ENCODE measurements around the gene PSMB11. TPM values are rescaled to one million over a fixed set of nuclear protein-coding genes. Genes with fewer than 3 reads are reported as not detected.

Gene PSMB11
- total RNA-seq, 1 experiment from 2014 or later: not detected

DNA sequence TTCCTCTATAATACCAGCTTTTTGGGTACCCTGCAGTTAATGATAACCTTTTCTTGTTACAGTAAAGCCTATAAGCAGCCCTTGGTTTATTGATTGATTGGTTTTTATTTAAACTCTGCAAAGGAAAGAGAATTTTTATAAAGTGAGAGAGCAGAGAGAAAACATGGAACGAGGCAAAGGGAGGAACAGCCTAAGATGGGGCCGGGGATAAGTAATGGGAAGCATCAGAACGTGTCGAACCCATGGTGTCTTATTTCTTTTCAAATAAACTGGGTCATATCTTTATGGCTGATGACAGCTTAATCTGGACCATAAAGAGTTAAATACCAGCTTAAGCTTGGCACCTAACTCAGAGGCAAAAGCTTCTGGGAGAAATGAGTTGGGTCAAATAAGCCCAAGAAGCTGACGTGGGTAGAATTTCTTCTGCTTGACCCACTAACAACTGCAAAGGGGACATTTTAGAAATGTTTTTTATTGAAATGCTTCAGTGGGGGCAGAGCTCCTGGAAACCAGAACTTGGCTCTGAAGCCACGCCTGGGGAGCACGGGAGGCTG, 20.0 kb upstream of the PSMB11 start:
- H3K4me1 ChIP-seq (replicated peaks; ENCODE audit: insufficient read depth): no peaks in the 10 kb centered on the region
- no peaks in the 10 kb centered on the region for H3K9me3 ChIP-seq (ENCODE audit: insufficient read depth, low read depth)
- TF ChIP-seq CTCF (conservative IDR thresholded peaks at IDR 0.05) (no peak), EZH2 (IDR thresholded peaks at IDR 0.05; ENCODE audit: low read depth) (no peak)
- H3K36me3 ChIP-seq (ENCODE audit: low read depth): no peaks in the 10 kb centered on the region
- no peak for DNase-seq
- no peak overlapping the region for H3K4me3 ChIP-seq
- ChIA-PET POLR2A (ENCODE audit: unreplicated experiment) (no interaction called here), CTCF (no interaction called here)
- no peaks in the 10 kb centered on the region for H3K27me3 ChIP-seq (ENCODE audit: insufficient read depth, low read depth)
- no peaks in the 10 kb centered on the region for H4K20me1 ChIP-seq (ENCODE audit: insufficient read depth)
- no peak overlapping the region for H3K4me2 ChIP-seq
- no peak overlapping the region for H2AFZ ChIP-seq
- H3F3A ChIP-seq (ENCODE audit: insufficient read depth, low read depth): no peaks in the 10 kb centered on the region
- no peaks in the 10 kb centered on the region for H3K9me2 ChIP-seq (ENCODE audit: insufficient read depth)
- no peaks in the 10 kb centered on the region for H3K79me2 ChIP-seq (ENCODE audit: low read depth)
- intact Hi-C loops (cut with micrococcal nuclease; ENCODE audit: unreplicated experiment): no loop called here
- no TSS peak for BruUV-seq (replicated peaks)
- no peak overlapping the region for H3K27ac ChIP-seq

DNA sequence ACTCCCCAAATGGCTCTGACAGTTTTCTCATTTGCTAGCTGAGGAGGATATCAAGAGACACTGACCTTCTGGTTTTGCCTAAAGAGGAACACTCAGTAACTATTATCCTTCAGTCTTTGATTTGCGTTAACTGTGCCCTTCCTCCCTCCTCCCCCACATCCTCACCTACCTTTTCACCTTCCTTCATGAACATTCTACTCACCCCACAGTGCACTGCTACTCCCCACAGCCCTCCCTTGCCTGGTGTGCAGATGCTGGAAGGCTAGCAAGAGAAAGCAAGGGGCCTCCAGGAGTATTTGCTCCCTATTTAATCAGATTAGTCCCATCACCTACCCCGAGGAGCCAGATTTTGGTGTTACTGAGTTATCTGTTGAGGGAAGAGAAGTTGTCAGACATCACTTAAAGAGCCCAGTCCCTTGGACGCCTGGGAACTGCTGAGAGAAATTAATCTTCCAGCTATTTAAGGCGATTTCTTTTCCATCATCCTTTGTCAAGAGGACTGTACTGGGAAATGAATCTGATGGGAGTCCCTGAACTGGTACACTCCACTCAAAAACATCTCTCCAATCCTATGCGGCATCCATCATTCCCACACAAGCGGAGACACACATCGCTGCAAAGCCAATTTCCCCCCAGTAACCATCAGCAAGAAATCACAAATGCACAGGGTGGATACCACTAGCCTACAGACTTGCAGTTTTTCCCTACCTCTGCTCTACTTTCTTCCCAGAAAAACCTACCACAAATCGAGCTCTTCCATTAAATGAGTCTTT, 18.8 kb upstream of the PSMB11 start:
- TF ChIP-seq EZH2 (IDR thresholded peaks at IDR 0.05; ENCODE audit: low read depth) (no peak), CTCF (conservative IDR thresholded peaks at IDR 0.05) (no peak)
- no peak for DNase-seq
- intact Hi-C loops (cut with micrococcal nuclease; ENCODE audit: unreplicated experiment): no loop called here
- Histone ChIP-seq H3K27ac (no peak overlapping the region), H3K9me3 (ENCODE audit: insufficient read depth, low read depth) (no peaks in the 10 kb centered on the region), H3K27me3 (ENCODE audit: insufficient read depth, low read depth) (no peaks in the 10 kb centered on the region), H2AFZ (no peak overlapping the region), H4K20me1 (ENCODE audit: insufficient read depth) (no peaks in the 10 kb centered on the region), H3K4me1 (replicated peaks; ENCODE audit: insufficient read depth) (no peaks in the 10 kb centered on the region), H3K36me3 (ENCODE audit: low read depth) (no peaks in the 10 kb centered on the region), H3K79me2 (ENCODE audit: low read depth) (no peaks in the 10 kb centered on the region), H3K4me2 (no peak overlapping the region), H3K9me2 (ENCODE audit: insufficient read depth) (no peaks in the 10 kb centered on the region), H3F3A (ENCODE audit: insufficient read depth, low read depth) (no peaks in the 10 kb centered on the region), H3K4me3 (no peak overlapping the region)
- no TSS peak for BruUV-seq (replicated peaks)
- ChIA-PET POLR2A (ENCODE audit: unreplicated experiment) (interaction anchor here (0.6 kb wide), 1 partner anchor 28 kb away, joined by 4 read pairs; no protein-coding TSS in a partner anchor), CTCF (interaction anchor here (0.7 kb wide), 1 partner anchor 31 kb away, joined by 3 read pairs; no protein-coding TSS in a partner anchor)

DNA sequence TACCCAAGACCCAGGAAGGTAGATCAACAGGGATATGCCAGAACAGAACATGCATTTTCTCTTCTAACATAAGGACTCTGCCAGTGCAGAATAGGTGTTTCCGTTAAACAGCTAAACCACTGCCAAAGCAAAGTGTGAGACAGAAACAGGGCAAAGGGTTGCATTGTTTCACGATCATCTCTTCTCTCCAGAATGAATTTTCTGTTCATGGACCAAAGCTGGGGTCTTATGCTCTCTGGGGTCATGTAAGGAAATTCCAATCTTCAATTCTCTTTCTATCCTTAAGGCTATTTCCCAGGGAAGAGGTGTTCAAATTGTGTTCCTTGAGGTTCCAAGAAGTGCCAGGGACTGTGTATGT, 18.2 kb upstream of the PSMB11 start:
- Histone ChIP-seq H3K4me2 (no peak overlapping the region), H3K79me2 (ENCODE audit: low read depth) (no peaks in the 10 kb centered on the region), H2AFZ (no peak overlapping the region), H3K27ac (no peak overlapping the region), H3K9me3 (ENCODE audit: insufficient read depth, low read depth) (no peaks in the 10 kb centered on the region), H3K4me3 (no peak overlapping the region), H4K20me1 (ENCODE audit: insufficient read depth) (no peaks in the 10 kb centered on the region), H3F3A (ENCODE audit: insufficient read depth, low read depth) (no peaks in the 10 kb centered on the region), H3K9me2 (ENCODE audit: insufficient read depth) (no peaks in the 10 kb centered on the region), H3K36me3 (ENCODE audit: low read depth) (no peaks in the 10 kb centered on the region; the same call in 1 of the 2 replicates), H3K4me1 (replicated peaks; ENCODE audit: insufficient read depth) (no peaks in the 10 kb centered on the region), H3K27me3 (ENCODE audit: insufficient read depth, low read depth) (no peaks in the 10 kb centered on the region)
- ChIA-PET CTCF (interaction anchor here (0.7 kb wide), 1 partner anchor 31 kb away, joined by 3 read pairs; no protein-coding TSS in a partner anchor), POLR2A (ENCODE audit: unreplicated experiment) (interaction anchor here (0.6 kb wide), 1 partner anchor 27 kb away, joined by 4 read pairs; no protein-coding TSS in a partner anchor)
- no peak for TF ChIP-seq EZH2 (IDR thresholded peaks at IDR 0.05; ENCODE audit: low read depth)
- no peak for TF ChIP-seq CTCF (conservative IDR thresholded peaks at IDR 0.05)
- BruUV-seq (replicated peaks): no TSS peak
- DNase-seq: no peak
- intact Hi-C loops (cut with micrococcal nuclease; ENCODE audit: unreplicated experiment): no loop called here
